Liver (tissue), 9 donors: ENCODE data around the gene RNF112. TPM values are rescaled to one million over a fixed set of nuclear protein-coding genes. Genes with fewer than 3 reads are reported as not detected.
"Not testable (repeated sequence)": the region's sequence is repeated elsewhere in the genome, so short reads cannot be mapped to it uniquely, and the experiment has no call there.

Experiments
- DNase-seq: peaks from one replicate; pipeline ENCODE4 v3.0.0-alpha.2; 2017; ENCODE audit warnings: low spot score
- H3K27ac ChIP-seq, 2 donors: one replicate each; pipeline ENCODE4 v1.7.0; 2013; ENCODE audit warnings: inconsistent platforms in 2 of 2, low read length in 2 of 2, control low read depth in 1 of 2, low read depth in 1 of 2, mild to moderate bottlenecking in 1 of 2
- H3K27me3 ChIP-seq, 4 donors: one replicate each; pipeline versions ENCODE4 v1.6.1 to v1.7.0; 2013; ENCODE audit warnings: low read length in 3 of 4, inconsistent platforms in 1 of 4, mild to moderate bottlenecking in 1 of 4, moderate library complexity in 1 of 4; ENCODE audit not compliant: control insufficient read depth in 4 of 4, insufficient read depth in 4 of 4
- H3K36me3 ChIP-seq, 4 donors: one replicate each; pipeline versions ENCODE4 v1.6.1 to v1.7.0; 2013; ENCODE audit warnings: low read length in 3 of 4, mild to moderate bottlenecking in 3 of 4, low read depth in 1 of 4, moderate library complexity in 1 of 4; ENCODE audit not compliant: control insufficient read depth in 4 of 4, insufficient read depth in 3 of 4
- H3K4me1 ChIP-seq, 4 donors: one replicate each; pipeline versions ENCODE4 v1.6.1 to v1.7.0; 2013; ENCODE audit warnings: low read length in 3 of 4, mild to moderate bottlenecking in 3 of 4, moderate library complexity in 1 of 4; ENCODE audit not compliant: control insufficient read depth in 4 of 4, insufficient read depth in 4 of 4
- H3K4me3 ChIP-seq, 3 donors: one replicate each; pipeline versions ENCODE4 v1.6.1 to v1.7.0; 2013; ENCODE audit warnings: low read length in 3 of 3, control low read depth in 1 of 3, low read depth in 1 of 3, mild to moderate bottlenecking in 1 of 3
- H3K9ac ChIP-seq, 2 donors: one replicate each; pipeline ENCODE4 v1.7.0; 2013; ENCODE audit warnings: low read length in 2 of 2, mild to moderate bottlenecking in 2 of 2, moderate library complexity in 2 of 2, control low read depth in 1 of 2, low read depth in 1 of 2
- H3K9me3 ChIP-seq, 4 donors: one replicate each; pipeline versions ENCODE4 v1.6.1 to v1.7.0; 2013; ENCODE audit warnings: low read length in 3 of 4; ENCODE audit not compliant: control insufficient read depth in 4 of 4
- ATF3 ChIP-seq: IDR thresholded peaks from 2 replicates; pipeline ENCODE4 v1.6.1; 2016; ENCODE audit warnings: antibody characterized with exemption
- EGR1 ChIP-seq, 2 donors: IDR thresholded peaks; 2 replicates each; pipeline ENCODE4 v1.6.1; 2016 to 2018; ENCODE audit warnings: antibody characterized with exemption in 2 of 2, low read depth in 2 of 2
- FOXA1 ChIP-seq: IDR thresholded peaks from 2 replicates; pipeline ENCODE4 v1.6.1; 2016; ENCODE audit warnings: antibody characterized with exemption
- FOXA2 ChIP-seq: IDR thresholded peaks from 2 replicates; pipeline ENCODE4 v1.6.1; 2016; ENCODE audit warnings: antibody characterized with exemption
- GABPA ChIP-seq, 2 donors: IDR thresholded peaks in 1 of 2; conservative IDR thresholded peaks in 1 of 2; 2 replicates each; pipeline ENCODE4 v1.6.1; 2016; ENCODE audit warnings: antibody characterized with exemption in 2 of 2, mild to moderate bottlenecking in 1 of 2, moderate library complexity in 1 of 2
- HNF4A ChIP-seq, 2 donors: conservative IDR thresholded peaks; 2 replicates each; pipeline ENCODE4 v1.6.1; 2016; ENCODE audit warnings: antibody characterized with exemption in 2 of 2, mild to moderate bottlenecking in 2 of 2
- HNF4G ChIP-seq: IDR thresholded peaks from 2 replicates; pipeline ENCODE4 v1.6.1; 2016; ENCODE audit warnings: antibody characterized with exemption
- JUND ChIP-seq, 2 donors: IDR thresholded peaks; 2 replicates each; pipeline ENCODE4 v1.6.1; 2016; ENCODE audit warnings: antibody characterized with exemption in 2 of 2
- MAX ChIP-seq: IDR thresholded peaks from 2 replicates; pipeline ENCODE4 v1.6.1; 2016; ENCODE audit warnings: antibody characterized with exemption
- NR2F2 ChIP-seq: IDR thresholded peaks from 2 replicates; pipeline ENCODE4 v1.6.1; 2016; ENCODE audit warnings: antibody characterized with exemption
- REST ChIP-seq: IDR thresholded peaks from 2 replicates; pipeline ENCODE4 v1.6.1; 2016; ENCODE audit warnings: antibody characterized with exemption, mild to moderate bottlenecking
- RXRA ChIP-seq, 2 donors: IDR thresholded peaks; 2 replicates each; pipeline ENCODE4 v1.6.1; 2017 to 2018; ENCODE audit warnings: antibody characterized with exemption in 2 of 2, mild to moderate bottlenecking in 1 of 2
- SP1 ChIP-seq: IDR thresholded peaks from 2 replicates; pipeline ENCODE4 v1.6.1; 2018; ENCODE audit warnings: antibody characterized with exemption, mild to moderate bottlenecking
- TAF1 ChIP-seq: conservative IDR thresholded peaks from 2 replicates; pipeline ENCODE4 v1.6.1; 2016; ENCODE audit warnings: antibody characterized with exemption, mild to moderate bottlenecking
- ZBTB33 ChIP-seq: IDR thresholded peaks from 2 replicates; pipeline ENCODE4 v1.6.1; 2016; ENCODE audit warnings: antibody characterized with exemption
- WGBS: extraction: QIAGEN DNeasy Blood & Tissue Kit; methylation state at CpG from one replicate; pipeline ENCODE4 v1.1.7; 2013; 5-methylcytosine and 5-hydroxymethylcytosine counted together
- polyA plus RNA-seq, 2 donors: library from polyadenylated mRNA; stranded (reverse) in 1 of 2; unstranded in 1 of 2; fragments of 200-250 nt in 1 of 2; fragments of >200 nt in 1 of 2; fragmentation: Nextera tagmentation in 1 of 2; extraction: Ambion mirVana in 1 of 2; gene quantifications; one replicate each; pipeline versions ENCODE4 v1.2.1 to v1.2.3, GENCODE V29; 2013 to 2015
- total RNA-seq, 2 donors: library from RNA; depleted of rRNA; stranded (reverse); fragments of >200 nt; gene quantifications; one replicate each; pipeline ENCODE4 v1.2.3, GENCODE V29; 2014
- TF ChIP-seq, protein P1 (sequence below): fragments of 150-350 bp; IDR thresholded peaks from 2 replicates; pipeline ENCODE4 v1.5.1; 2017; ENCODE audit warnings: improper control_type of control experiment, low read depth, low read length; ENCODE audit not compliant: missing input control
- donor health status: healthy.
- donor health status: healthy.
- donor health status: healthy.
- donor health status: healthy.
- donor health status: healthy.

Gene RNF112
- total and polyA plus RNA-seq, 4 donors, result 0.04 to 0.42 (median 0.20) TPM

DNA sequence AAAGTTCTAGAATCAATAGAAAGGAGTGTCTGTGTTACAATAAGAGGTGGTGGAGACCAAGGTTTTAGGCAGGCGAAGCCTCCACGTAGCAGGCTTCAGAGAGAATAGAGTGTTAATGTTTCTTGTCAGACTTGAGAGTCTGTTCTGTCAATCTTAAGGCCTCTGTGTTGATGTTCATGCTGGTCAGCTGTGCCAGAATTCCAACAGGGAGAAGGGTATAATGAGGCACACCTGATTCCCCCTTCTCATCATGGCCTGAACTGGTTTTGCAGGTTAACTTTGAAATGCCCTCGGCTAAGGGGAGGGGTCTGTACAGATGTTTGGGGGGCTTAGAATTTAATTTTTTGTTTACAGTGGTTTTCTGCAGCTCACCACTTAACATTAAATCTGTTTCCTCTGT is 46.0 kb downstream of the RNF112 start (continued):
- TF ChIP-seq REST (no peak), SP1 (no peak), TAF1 (no peak), FOXA2 (no peak), FOXA1 (no peak), JUND (IDR thresholded peaks at IDR 0.05) (no peak), HNF4G (no peak)

- no peaks in the 10 kb centered on the region for H3K4me1 ChIP-seq
- H3K36me3 ChIP-seq, result no peaks in the 10 kb centered on the region
- H3K27ac ChIP-seq, result no peak overlapping the region
- no peak for TF ChIP-seq TAF1
- TF ChIP-seq SP1, result no peak
- TF ChIP-seq REST, result no peak
- no peak for TF ChIP-seq FOXA1
- no peak for TF ChIP-seq HNF4A (conservative IDR thresholded peaks at IDR 0.05)
- no peak for TF ChIP-seq JUND (IDR thresholded peaks at IDR 0.05)
- no peak for TF ChIP-seq FOXA2
- no peak for TF ChIP-seq GABPA (IDR thresholded peaks at IDR 0.05 in 1 of 2, conservative IDR thresholded peaks at IDR 0.05 in 1 of 2)
- TF ChIP-seq HNF4G, result no peak
- no peak for TF ChIP-seq ATF3
- no peak for TF ChIP-seq ZBTB33
- no peak for TF ChIP-seq RXRA (IDR thresholded peaks at IDR 0.05)
- no peak for TF ChIP-seq NR2F2
- no peak for TF ChIP-seq MAX
- no peak for TF ChIP-seq EGR1 (IDR thresholded peaks at IDR 0.05; ENCODE audit: low read depth in 2 of 2)
- TF ChIP-seq, protein P1, sequence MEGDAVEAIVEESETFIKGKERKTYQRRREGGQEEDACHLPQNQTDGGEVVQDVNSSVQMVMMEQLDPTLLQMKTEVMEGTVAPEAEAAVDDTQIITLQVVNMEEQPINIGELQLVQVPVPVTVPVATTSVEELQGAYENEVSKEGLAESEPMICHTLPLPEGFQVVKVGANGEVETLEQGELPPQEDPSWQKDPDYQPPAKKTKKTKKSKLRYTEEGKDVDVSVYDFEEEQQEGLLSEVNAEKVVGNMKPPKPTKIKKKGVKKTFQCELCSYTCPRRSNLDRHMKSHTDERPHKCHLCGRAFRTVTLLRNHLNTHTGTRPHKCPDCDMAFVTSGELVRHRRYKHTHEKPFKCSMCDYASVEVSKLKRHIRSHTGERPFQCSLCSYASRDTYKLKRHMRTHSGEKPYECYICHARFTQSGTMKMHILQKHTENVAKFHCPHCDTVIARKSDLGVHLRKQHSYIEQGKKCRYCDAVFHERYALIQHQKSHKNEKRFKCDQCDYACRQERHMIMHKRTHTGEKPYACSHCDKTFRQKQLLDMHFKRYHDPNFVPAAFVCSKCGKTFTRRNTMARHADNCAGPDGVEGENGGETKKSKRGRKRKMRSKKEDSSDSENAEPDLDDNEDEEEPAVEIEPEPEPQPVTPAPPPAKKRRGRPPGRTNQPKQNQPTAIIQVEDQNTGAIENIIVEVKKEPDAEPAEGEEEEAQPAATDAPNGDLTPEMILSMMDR, result no peak
- H3K27me3 ChIP-seq, result no peaks in the 10 kb centered on the region
- H3K9me3 ChIP-seq, result no peaks in the 10 kb centered on the region
- H3K4me3 ChIP-seq, result no peak overlapping the region
- no peak for DNase-seq
- no peak overlapping the region for H3K9ac ChIP-seq
- 89% methylated on average over 5 of the region's 5 CpGs for WGBS
Measured at GRCh38 chr17:19457830-19458271, 46.8 kb downstream of the RNF112 start.

DNA sequence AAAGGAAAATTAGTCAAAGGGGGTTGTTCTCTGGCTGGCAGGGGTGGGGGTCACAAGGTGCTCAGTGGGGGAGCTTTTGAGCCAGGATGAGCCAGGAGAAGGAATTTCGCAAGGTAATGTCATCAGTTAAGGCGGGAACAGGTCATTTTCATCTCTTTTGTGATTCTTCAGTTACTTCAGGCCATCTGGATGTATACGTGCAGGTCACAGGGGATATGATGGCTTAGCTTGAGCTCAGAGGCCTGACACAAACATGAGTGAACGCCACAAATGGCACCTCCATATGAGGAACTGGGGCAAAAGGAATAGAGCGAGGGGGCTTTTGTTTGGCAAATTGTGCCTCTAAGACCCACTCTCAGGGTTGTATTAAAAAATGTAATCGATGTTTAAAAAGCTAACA is 47.4 kb downstream of the RNF112 start:
- DNase-seq, H3K36me3 ChIP-seq, H3K9me3 ChIP-seq, H3K9ac ChIP-seq, H3K27me3 ChIP-seq, H3K4me3 ChIP-seq, H3K27ac ChIP-seq, H3K4me1 ChIP-seq: not testable (repeated sequence)
- 88% methylated on average over 6 of the region's 6 CpGs for WGBS
